ENCODE results near the gene FAM83C.
A peak's percentile ranks its signal among the peaks of the same experiment; 100 is the strongest.

FAM83C gene

GRCh38 chr20:35284267-35284991, 7.8 kb downstream of the FAM83C start, which contains the start of gene EIF6:
TSS of gene EIF6 (minus strand) at chr20:35284772. CDS start at chr20:35284487, 285 bp downstream.
- DNase-seq (ENCODE audit: low read depth in 2 of 2): peak; percentile 71

DNA sequence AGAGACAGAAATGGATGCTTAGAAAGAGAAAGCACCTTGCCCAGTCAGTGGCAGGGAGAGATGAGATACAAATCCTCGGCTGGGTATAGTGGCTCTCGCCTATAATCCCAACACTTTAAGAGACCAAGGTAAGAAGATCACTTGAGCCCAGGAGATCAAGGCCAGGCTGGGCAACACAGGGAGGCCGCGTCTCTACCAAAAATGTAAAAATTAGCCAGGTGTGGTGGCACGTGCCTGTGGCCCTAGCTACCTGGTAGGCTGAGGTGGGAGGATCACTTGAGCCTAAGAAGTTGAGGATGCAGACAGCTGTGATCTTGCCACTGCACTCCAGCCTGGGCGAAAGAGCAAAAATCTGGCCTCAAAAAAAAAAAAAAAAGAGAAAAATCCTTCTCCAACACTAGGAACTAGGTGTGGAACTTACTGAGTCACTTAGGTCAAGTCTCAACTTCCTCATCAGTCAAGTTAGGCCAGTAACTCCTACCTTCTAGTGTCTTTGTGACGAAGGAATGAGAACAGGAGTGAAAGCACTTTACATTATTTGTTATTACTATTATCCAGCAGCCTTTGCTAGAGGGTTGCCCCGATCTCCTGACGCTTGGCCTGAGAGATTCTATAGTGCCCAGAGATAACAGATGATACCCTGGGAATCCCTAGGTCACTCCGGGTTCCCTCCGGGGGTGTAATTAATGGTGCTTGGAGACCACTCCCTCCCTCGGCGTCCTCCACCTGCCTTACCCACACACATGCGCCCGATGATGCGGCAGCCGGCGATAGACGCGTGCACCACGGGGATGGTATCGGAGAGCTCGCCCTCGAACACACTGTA, 8.6 kb downstream of the FAM83C start:
- peak in 1 of 2 donors; percentile 18 for DNase-seq (ENCODE audit: low read depth in 2 of 2)

- no peak for DNase-seq (ENCODE audit: low read depth in 2 of 2)
Measured at GRCh38 chr20:35281506-35282101, 10.6 kb downstream of the FAM83C start.

GRCh38 chr20:35280523-35280922, 11.7 kb downstream of the FAM83C start:
- DNase-seq (ENCODE audit: low read depth in 2 of 2): no peak

DNA sequence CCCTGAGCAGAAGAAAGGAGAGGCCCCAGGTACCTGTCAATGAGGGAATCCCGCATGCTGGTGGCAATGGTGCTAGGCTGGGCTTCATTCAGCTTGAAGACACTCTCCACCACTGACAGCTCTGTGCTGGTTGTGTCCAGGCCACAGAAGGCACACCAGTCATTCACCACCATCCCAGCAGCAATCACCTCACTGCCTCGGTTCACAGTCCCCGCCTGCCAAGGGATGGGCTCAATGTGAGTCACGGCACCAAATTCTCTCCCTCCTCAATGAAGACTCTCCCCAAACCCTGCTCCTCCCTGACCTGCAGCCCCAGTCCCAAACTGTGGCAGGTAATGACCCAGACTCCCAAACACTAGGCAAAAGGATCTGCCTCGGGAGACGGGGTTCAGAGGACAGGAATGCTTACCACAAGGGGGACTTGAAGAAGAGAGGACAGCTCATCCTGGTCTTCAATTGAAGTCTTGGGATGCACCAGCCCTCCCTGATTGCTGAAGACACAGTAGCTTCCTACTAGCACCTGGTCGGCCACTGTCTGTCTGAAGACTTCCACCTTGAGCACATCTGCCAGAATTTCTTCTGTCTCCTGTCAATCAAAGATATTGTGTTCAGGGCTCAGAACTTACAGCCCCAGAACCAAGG, 12.6 kb downstream of the FAM83C start:
- no peak for DNase-seq (ENCODE audit: low read depth in 2 of 2)

GRCh38 chr20:35279040-35279439, 13.2 kb downstream of the FAM83C start:
- DNase-seq (ENCODE audit: low read depth in 2 of 2): no peak

DNA sequence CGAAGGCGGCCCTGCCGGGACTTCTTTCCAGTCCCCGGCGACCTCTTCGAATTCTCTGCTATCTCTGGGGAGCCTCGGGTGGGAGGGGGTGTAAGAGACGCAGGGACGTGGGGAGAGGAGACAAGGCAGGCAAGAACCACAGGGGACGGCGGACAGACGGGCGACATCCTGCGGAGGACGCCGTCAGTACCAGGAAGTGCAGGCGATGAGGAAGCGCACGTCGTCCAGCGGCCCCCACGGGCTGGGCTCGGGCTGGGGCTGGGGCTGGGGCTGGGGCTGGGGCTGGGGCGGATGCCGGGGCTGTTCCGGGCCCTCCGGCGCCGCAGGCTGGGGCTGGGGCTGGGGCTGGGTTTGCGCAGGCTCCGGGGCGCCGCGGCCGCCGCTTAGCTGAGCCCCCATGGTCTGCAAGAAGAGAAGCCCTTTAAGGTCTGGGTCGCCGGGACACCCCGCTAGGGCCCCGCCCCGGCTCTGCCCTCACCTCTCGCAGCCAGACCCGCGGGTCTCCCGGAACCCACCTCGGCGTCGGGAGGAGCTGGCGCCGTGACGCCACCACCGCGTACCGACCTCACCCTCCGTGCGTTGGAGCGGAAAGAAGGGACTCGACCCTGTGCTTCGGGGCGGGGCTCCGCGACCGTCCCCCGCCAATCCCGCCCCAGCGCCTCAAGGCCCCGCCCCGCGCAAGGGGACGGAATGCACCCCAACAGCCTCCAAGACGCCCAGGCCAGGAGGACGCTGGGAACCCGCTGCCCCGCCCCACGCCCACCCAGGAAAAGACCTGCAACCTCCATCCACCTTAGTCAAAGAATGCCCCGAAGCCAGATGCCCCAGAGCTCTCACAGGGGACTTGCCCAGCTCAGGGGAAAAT, 14.5 kb downstream of the FAM83C start, which contains the start of gene MMP24OS:
Gene MMP24OS, minus strand, starts transcription at position 592 of the 865 bp plus-strand sequence. Its CDS starts 193 bp downstream, at position 399.
- peak; percentile 81 to 86 for DNase-seq (ENCODE audit: low read depth in 2 of 2)

- no peak for DNase-seq (ENCODE audit: low read depth in 2 of 2)
Measured at GRCh38 chr20:35277127-35277526, 15.1 kb downstream of the FAM83C start.

DNA sequence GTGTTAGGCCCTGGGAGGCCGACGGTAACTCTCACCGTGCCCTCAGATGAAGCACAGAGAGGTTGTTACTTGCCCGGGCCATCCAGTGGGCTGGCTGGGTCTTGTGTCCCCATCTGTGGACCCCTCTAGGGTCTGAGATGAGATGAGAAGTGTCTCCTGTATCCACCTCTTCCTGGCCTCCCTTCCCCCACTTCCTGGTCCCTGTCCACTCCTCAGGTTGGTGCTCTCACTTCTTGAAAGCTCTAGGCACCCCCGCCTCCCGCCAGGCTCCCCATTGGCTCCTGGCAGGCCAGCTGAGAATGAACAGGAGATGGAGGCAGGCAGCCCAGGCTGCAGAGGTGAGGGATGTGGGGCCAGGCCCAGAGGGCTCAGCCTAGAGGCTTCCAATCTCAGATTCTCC, 15.8 kb downstream of the FAM83C start:
- no peak for DNase-seq (ENCODE audit: low read depth in 2 of 2)

GRCh38 chr20:35275741-35276251, 16.4 kb downstream of the FAM83C start:
- DNase-seq (ENCODE audit: low read depth in 2 of 2): no peak

DNA sequence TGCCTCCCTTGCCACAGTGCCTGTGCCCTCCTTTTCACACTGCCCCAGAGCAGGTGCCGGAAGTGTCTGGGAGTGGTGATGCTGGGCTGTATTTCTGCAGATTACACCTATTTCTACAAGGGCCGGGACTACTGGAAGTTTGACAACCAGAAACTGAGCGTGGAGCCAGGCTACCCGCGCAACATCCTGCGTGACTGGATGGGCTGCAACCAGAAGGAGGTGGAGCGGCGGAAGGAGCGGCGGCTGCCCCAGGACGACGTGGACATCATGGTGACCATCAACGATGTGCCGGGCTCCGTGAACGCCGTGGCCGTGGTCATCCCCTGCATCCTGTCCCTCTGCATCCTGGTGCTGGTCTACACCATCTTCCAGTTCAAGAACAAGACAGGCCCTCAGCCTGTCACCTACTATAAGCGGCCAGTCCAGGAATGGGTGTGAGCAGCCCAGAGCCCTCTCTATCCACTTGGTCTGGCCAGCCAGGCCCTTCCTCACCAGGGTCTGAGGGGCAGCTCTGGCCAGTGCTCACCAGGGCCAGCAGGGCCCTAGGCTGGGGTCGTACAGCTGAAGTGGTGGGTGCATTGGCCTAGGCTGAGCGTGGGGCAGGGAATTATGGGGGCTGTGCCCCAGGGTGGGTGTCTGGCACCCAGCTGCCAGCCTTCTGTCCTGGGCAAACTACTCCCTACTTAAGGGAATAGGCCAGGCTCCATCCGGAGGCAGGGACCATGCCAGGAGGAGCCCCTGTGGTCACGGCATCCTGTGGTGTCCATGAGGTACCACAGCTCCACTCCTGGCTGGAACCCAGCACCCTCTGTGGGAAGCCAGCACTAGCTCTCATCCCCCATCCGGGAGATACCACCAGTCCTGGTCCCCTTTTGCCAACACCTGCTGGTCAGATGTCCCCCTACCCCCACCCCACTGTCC, 17.8 kb downstream of the FAM83C start:
- DNase-seq (ENCODE audit: low read depth in 2 of 2): no peak

GRCh38 chr20:35273449-35274171, 18.6 kb downstream of the FAM83C start:
- no peak for DNase-seq (ENCODE audit: low read depth in 2 of 2)

DNA sequence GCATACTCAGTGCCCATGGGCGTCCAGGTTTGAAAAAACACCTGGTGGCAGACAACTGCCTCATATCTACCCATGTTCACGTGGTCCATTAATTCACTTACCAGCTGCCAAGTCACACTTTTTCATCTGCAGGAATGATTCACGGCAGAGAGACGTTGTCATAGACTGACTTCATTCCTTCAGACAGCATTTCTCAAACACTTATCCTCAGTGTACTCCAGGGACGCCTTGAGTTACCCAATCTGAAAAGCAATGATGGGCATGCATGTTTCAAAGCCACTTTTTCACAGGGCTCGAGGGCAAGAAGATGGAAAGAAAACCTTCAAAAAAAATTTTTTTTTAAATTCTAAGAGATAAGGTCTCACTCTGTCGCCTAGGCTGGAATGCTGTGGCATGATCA, 20.3 kb downstream of the FAM83C start:
- no peak for DNase-seq (ENCODE audit: low read depth in 2 of 2)

- no peak for DNase-seq (ENCODE audit: low read depth in 2 of 2)
Measured at GRCh38 chr20:35271073-35271882, 20.9 kb downstream of the FAM83C start.

DNA sequence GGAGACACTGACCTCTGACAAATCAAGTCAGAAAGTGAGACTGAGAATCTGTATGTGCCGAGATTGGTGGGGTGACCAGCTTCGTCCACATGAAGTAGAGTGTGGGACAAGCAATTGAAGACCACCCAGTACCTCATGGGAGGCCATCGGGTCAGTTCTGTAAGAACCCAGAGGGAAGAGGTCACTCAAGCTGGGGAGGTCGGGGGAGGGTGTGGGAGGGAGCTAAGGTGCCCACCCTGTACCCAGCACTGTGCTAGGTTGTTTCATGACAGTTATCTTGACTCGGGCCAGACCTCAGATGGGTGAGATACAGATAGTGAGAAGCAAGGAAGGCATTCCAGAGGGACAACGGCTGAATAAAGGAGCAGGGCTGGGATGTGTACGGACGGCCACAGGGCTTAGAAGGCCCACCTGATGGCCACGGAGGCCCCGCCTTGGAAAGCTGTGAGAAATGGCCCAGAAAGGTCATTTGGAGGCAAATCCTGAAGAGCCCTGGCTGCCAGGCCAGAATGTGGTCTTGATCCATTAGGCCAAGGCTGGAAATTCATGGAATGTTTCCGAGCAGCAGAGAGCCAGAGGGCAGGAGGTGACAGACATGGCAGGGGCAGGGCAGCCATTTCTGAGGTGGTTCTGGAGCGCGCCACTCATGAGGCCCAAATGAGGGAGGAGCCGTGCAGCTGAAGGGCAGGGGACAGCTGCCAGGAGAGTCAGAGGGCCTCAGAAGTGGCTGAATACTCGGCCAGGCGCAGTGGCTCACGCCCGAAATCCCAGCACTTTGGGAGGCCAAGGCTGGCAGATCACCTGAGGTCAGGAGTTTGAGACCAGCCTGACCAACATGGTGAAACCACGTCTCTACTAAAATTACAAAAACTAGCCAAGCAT, 22.0 kb downstream of the FAM83C start:
- DNase-seq (ENCODE audit: low read depth in 2 of 2): no peak

DNA sequence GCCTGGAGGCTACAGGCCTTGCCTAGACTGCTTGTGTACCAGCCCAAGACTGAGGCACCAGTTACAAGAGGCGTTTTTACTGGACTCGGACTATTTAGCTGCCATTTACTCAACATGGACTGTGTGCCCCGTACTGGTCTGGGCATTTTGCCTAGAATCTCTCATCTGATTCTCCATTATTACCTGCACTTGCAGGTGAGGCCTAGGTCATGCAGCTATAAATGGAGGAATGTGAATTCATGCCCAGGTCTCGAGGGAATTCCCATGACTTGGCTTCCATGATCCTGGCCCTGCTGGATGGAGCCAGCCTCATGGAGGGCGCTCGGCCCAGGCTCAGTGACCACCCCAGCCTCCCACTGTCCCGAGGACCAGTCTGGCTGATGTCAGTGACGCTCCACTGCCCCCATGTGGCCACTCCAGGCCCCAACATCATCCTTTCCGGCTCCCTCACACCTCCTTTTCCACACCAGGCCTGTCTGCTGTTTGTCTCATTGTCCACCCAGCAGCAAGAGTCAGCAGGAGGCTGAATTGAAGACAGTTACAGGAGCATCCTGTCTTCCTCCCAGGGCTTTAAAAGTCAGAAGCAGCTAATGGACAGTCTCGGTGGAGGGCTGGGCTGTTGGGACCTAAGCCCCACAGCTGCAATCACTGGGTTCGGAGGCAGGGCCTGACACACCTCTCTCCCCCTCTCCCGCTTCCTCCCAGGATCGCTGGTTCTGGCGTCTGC, 23.0 kb downstream of the FAM83C start:
- peak; percentile 32 to 47 for DNase-seq (ENCODE audit: low read depth in 2 of 2)

All from stimulated activated CD4-positive, alpha-beta T cell treated with anti-CD3 and anti-CD28 coated beads, Interleukin-4, amount 100 ng/mL, for 48 hours (primary cell).